HepG2 (cell line): ENCODE measurements around the gene NCCRP1. TPM values are rescaled to one million over a fixed set of nuclear protein-coding genes. Genes with fewer than 3 reads are reported as not detected.
A peak's percentile ranks its signal among the peaks of the same experiment; 100 is the strongest.

Experiments used
- HNRNPLL ChIP-seq: fragments of 200-400 bp; formaldehyde crosslinking; IDR thresholded peaks from 2 replicates; pipeline ENCODE4 v1.6.1; 2017; ENCODE audit warnings: mild to moderate bottlenecking, low read depth, low read length; ENCODE audit not compliant: poor library complexity, severe bottlenecking
- KLF13 ChIP-seq: sonication (generic); formaldehyde crosslinking; IDR thresholded peaks from 2 replicates; pipeline ENCODE4 v1.4.0; 2020; ENCODE audit warnings: mild to moderate bottlenecking, missing genetic modification reagents
- MAX ChIP-seq: IDR thresholded peaks from 2 replicates; pipeline ENCODE4 v1.6.1; 2012; ENCODE audit warnings: inconsistent platforms
- SMAD1 ChIP-seq: sonication (generic); formaldehyde crosslinking; IDR thresholded peaks from 2 replicates; pipeline ENCODE4 v1.4.0; 2020; ENCODE audit warnings: missing genetic modification reagents, low read depth, mild to moderate bottlenecking, borderline replicate concordance
- ZNF24 ChIP-seq: fragments of 450-650 bp; IDR thresholded peaks from 2 replicates; pipeline ENCODE4 v1.6.1; 2017; ENCODE audit warnings: antibody characterized with exemption, mild to moderate bottlenecking
- ZNF619 ChIP-seq: sonication (generic); formaldehyde crosslinking; IDR thresholded peaks from 2 replicates; pipeline ENCODE4 v1.4.0; 2020; ENCODE audit warnings: mild to moderate bottlenecking, missing genetic modification reagents
- ZNF687 ChIP-seq: sonication (generic); formaldehyde crosslinking; IDR thresholded peaks from 2 replicates; pipeline ENCODE4 v1.5.1; 2020; ENCODE audit warnings: mild to moderate bottlenecking, missing genetic modification reagents, moderate library complexity
- ZNF709 ChIP-seq: sonication (generic); formaldehyde crosslinking; IDR thresholded peaks from 2 replicates; pipeline ENCODE4 v1.5.0; 2020; ENCODE audit warnings: mild to moderate bottlenecking, missing genetic modification reagents
- ZSCAN22 ChIP-seq: sonication (generic); formaldehyde crosslinking; IDR thresholded peaks from 2 replicates; pipeline ENCODE4 v1.4.0; 2020; ENCODE audit warnings: mild to moderate bottlenecking, missing genetic modification reagents
- polyA plus RNA-seq, 8 experiments: library from polyadenylated mRNA; depleted of rRNA in 3 of 8; stranded (reverse) in 7 of 8; unstranded in 1 of 8; fragments of >200 nt; fragmentation: Illumina TruSeq in 4 of 8; extraction: Trizol in 4 of 8; gene quantifications; 2 replicates each; pipeline versions ENCODE4 v1.2.1 to v1.2.3, GENCODE V29; 2011 to 2016; ENCODE audit warnings: low read depth in 4 of 8, missing spikeins in 1 of 8, mixed read lengths in 1 of 8; ENCODE audit not compliant: insufficient read depth in 1 of 8
- total RNA-seq, 5 experiments: library from RNA; depleted of rRNA; stranded (reverse); fragments of >200 nt; fragmentation: Illumina TruSeq; extraction: Trizol; gene quantifications; 2 replicates each; pipeline ENCODE4 v1.2.3, GENCODE V29; 2016; ENCODE audit warnings: low read depth in 1 of 5
- TF ChIP-seq, protein P1 (sequence below): sonication (generic); formaldehyde crosslinking; IDR thresholded peaks from 2 replicates; pipeline ENCODE4 v1.5.0; 2020; ENCODE audit warnings: mild to moderate bottlenecking, missing genetic modification reagents, borderline replicate concordance

Gene NCCRP1
- total and polyA plus RNA-seq, 2 of the 13 experiments (the other 11 are each of a cell fraction or from before 2014, with no cell fraction given) = not detected

DNA sequence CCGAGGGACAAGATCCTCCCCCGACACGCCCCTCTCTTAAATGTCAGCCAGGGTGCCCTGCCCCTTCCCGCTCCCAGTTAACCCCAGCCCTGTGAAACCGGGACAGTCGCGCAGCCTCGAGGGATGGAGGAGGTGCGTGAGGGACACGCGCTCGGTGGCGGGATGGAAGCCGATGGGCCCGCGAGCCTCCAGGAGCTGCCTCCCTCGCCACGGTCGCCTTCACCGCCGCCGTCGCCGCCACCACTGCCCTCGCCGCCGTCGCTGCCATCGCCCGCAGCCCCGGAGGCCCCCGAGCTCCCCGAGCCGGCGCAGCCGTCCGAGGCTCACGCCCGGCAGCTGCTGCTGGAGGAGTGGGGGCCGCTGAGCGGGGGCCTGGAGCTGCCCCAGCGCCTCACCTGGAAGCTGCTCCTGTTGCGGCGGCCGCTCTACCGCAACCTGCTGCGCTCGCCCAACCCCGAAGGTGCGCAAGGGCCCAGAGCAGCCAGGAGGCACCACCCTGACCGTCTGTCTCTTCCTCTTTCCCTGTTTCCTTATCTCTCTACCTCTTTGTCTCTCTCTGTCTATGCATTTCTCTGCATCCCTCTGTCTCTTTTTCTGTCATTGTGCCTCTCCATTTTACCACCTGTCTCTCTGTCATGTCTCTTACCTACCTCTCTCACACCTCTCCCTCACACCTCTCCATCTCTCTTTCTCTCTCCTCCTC is at the start of gene NCCRP1 (continued):
- peak; percentile 18; the same call in 1 of the 2 replicates for TF ChIP-seq ZNF687
- TF ChIP-seq ZNF24 = no peak
- TF ChIP-seq ZNF619 = no peak
- TF ChIP-seq SMAD1 (CRISPR knock-in tag) = no peak
- TF ChIP-seq HNRNPLL = peak; percentile 19
- TF ChIP-seq KLF13 = no peak
- TF ChIP-seq ZSCAN22 (CRISPR knock-in tag) = peak; percentile 1; the same call in 1 of the 2 replicates
- TF ChIP-seq, protein P1, sequence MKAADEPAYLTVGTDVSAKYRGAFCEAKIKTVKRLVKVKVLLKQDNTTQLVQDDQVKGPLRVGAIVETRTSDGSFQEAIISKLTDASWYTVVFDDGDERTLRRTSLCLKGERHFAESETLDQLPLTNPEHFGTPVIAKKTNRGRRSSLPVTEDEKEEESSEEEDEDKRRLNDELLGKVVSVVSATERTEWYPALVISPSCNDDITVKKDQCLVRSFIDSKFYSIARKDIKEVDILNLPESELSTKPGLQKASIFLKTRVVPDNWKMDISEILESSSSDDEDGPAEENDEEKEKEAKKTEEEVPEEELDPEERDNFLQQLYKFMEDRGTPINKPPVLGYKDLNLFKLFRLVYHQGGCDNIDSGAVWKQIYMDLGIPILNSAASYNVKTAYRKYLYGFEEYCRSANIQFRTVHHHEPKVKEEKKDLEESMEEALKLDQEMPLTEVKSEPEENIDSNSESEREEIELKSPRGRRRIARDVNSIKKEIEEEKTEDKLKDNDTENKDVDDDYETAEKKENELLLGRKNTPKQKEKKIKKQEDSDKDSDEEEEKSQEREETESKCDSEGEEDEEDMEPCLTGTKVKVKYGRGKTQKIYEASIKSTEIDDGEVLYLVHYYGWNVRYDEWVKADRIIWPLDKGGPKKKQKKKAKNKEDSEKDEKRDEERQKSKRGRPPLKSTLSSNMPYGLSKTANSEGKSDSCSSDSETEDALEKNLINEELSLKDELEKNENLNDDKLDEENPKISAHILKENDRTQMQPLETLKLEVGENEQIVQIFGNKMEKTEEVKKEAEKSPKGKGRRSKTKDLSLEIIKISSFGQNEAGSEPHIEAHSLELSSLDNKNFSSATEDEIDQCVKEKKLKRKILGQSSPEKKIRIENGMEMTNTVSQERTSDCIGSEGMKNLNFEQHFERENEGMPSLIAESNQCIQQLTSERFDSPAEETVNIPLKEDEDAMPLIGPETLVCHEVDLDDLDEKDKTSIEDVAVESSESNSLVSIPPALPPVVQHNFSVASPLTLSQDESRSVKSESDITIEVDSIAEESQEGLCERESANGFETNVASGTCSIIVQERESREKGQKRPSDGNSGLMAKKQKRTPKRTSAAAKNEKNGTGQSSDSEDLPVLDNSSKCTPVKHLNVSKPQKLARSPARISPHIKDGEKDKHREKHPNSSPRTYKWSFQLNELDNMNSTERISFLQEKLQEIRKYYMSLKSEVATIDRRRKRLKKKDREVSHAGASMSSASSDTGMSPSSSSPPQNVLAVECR = no peak
- TF ChIP-seq ZNF709 (CRISPR knock-in tag) = no peak
- TF ChIP-seq MAX = 0 out of 2 replicates have a peak, but pooled peaks have one; percentile 20
- TF ChIP-seq, all 625 proteins: peak for 4
